ENCODE measurements around the gene PEF1.
"Not testable (repeated sequence)": the region's sequence is repeated elsewhere in the genome, so short reads cannot be mapped to it uniquely, and the experiment has no call there.

Gene PEF1

DNA sequence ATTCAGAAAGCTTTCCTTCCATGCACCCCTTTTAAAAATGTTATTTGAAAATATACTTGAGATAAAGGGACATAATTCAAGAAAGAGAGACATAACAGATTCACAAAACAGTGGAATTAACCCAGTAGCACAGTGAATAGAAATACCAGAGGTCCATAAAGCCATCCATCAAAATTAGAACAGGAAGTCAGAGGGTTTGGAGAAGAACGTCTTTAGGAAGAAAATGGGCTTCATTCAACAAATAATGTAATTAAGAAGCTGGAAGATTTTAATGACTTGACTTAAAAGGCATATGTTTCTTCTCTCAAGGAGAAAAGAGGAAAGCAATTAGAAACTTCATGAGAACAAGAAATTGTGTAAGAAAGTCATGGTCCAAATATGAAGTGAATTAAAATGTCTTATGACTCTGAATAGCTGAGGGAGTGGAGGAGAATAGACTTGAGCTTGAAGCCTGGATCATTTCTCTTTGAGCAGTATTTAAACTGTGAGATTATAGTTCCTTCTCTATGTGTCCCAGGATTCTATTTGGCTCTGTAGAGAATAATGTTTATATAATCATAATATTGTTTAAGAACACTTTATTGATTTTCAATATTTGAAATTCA is 35.1 kb downstream of the PEF1 start:
- no peak for DNase-seq (ENCODE audit: low read depth)

GRCh38 chr1:31607360-31607759 is 37.3 kb downstream of the PEF1 start:
- no peak for DNase-seq (ENCODE audit: low read depth)

DNA sequence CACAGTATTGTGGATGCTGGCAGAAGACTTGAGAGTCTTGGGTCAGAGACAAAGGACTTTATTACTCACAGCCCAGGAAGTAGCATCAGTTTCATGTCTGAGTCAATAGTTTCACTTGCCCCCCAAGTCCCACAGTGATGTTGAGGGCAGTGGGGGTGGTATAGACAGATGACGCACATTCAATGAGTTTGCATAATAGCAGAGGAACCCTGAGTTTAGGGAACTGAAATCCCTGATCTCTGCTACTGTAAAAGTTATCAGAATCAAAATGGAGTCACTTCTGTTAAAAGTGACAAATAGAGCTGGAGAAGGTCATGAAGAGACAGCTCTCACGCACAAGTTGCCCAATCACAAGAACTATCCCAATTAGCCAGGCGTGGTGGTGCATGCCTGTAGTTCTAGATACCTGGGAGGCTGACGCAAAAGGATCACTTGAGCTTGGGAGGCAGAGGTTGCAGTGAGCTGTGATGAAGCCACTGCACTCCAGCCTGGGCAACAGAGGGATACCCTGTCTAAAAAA is 38.7 kb downstream of the PEF1 start:
- DNase-seq (ENCODE audit: low read depth), result no peak

- DNase-seq (ENCODE audit: low read depth), result no peak
These were observed 42.6 kb downstream of the PEF1 start for GRCh38 chr1:31602081-31602480.

- no peak for DNase-seq (ENCODE audit: low read depth)
These were observed 44.0 kb downstream of the PEF1 start for GRCh38 chr1:31600641-31601040.

DNA sequence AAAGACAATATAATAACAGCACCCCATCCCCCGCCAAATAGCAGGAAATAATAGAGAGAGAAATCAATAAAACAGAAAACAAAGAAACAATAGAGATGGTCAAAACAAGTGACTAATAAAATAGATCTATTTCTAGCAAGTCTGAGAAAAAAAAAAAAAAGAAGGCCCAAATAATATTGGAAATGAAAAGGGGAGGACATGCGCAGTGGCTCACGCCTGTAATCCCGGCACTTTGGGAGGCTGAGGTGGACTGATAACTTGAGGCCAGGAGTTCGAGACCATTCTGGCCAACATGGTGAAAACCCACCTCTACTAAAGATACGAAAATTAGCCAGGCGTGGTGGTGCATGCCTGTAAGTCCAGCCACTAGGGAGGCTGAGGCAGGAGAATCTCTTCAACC is 45.7 kb downstream of the PEF1 start:
- no peak for DNase-seq (ENCODE audit: low read depth)

- DNase-seq (ENCODE audit: low read depth), result no peak
These were observed 48.0 kb downstream of the PEF1 start for GRCh38 chr1:31596737-31597097.

- DNase-seq (ENCODE audit: low read depth), result no peak
These were observed 48.6 kb downstream of the PEF1 start for GRCh38 chr1:31595836-31596736.

GRCh38 chr1:31593770-31594632 is 50.7 kb downstream of the PEF1 start:
- peak; percentile 57 for DNase-seq (ENCODE audit: low read depth)

- DNase-seq (ENCODE audit: low read depth), result no peak
These were observed 51.5 kb downstream of the PEF1 start for GRCh38 chr1:31593136-31593665.

DNA sequence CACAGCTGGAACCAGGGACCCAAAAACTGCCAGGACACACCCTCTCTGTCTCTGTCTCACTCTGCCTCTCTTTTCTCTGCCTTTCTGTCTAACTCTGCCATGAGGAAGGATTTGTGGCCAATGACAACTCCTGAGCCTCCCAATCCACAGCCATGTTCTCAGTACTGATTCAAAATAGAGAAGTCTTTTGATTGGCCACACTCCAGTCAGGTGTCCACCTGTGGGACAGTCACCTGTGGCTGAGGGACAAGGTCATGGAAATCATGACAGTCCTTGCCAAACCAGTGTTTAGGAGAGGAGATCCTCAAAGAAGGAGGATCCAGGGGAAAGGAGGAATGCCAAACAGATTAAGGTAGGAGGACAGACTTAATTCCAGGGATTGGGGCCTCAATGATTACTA is 52.5 kb downstream of the PEF1 start:
- DNase-seq (ENCODE audit: low read depth), result no peak

- DNase-seq (ENCODE audit: low read depth), result no peak
These were observed 53.1 kb downstream of the PEF1 start for GRCh38 chr1:31591425-31592093.

- no peak for DNase-seq (ENCODE audit: low read depth)
These were observed 55.7 kb downstream of the PEF1 start for GRCh38 chr1:31588751-31589515.

DNA sequence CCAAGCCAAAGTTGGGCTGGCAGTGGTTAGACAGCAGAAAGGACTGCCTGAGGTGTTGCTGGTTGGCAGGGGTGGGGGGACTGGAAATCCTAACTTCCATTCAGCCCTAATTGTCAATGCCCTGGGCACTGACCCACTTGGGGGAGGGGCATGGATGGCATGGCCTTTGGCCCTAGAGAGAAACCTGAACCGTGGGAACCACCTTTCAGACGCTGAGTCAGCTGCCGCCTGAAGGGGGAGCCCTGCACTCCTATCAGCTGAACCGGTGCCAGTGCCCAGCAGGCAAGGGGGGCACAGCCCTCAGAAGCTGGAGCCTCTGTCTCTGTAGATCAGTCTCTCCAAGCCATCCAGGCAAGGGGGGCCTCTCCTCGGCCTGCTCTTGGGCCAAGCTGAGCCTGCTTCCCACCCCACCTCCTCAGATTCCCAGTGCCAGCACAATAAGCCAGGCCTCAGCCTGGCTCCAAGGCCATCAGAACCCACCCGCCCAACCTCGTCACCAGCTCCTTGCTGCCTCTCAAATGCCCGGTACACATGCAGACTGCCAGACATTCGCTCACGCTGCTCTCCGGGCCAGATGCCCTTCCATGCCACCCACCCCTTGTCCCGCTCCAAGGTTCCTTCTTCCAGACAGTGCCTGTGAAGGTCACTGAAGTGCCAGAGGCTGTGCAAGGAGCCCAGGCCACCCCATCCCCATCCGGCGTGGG is 56.8 kb downstream of the PEF1 start:
- no peak for DNase-seq (ENCODE audit: low read depth)

DNA sequence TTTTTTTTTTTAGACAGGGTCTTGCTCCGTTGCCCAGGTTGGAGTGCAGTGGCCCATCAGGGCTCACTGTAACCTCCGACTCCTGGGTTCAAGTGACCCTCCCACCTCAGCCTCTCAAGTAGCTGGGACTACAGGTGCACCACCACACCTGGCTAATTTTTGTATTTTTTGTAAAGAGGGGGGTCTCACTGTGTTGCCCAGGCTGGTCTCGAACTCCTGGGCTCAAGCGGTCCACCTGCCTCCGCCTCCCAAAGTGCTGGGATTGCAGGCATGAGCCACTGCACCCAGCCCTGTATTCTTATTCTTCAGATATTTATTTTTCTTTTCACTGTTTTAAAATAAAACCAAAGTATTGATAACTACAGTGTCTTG is 57.4 kb downstream of the PEF1 start:
- not testable (repeated sequence) for DNase-seq (ENCODE audit: low read depth)

GRCh38 chr1:31586376-31587327 is 58.0 kb downstream of the PEF1 start:
- DNase-seq (ENCODE audit: low read depth), result no peak

DNA sequence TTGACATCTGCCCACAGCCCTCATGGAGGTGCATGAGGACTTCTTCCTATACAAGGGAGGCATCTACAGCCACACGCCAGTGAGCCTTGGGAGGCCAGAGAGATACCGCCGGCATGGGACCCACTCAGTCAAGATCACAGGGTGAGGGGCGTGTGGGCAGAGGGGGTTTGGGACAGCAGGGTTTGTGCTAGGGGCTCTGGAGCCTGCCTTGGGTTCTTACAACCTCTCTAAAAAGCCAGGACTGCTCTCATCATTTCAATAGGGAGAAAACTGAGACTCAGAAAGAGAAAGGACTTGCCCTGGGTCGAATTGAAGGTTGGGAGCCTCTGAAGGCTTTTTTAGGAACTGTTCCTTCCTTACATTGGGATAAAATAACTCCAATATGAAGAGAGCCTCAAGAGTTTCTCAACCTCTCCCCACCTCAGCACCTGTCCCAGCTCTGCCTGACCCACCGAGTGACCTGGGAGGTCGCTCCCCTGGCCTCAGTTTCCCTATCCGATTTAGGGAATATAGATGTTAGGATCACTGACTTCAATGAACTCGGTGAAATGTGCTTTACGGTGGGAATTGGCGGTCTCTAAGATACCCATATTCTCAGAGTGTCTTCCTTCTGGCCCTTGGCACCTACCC is 58.8 kb downstream of the PEF1 start:
- no peak for DNase-seq (ENCODE audit: low read depth)

DNA sequence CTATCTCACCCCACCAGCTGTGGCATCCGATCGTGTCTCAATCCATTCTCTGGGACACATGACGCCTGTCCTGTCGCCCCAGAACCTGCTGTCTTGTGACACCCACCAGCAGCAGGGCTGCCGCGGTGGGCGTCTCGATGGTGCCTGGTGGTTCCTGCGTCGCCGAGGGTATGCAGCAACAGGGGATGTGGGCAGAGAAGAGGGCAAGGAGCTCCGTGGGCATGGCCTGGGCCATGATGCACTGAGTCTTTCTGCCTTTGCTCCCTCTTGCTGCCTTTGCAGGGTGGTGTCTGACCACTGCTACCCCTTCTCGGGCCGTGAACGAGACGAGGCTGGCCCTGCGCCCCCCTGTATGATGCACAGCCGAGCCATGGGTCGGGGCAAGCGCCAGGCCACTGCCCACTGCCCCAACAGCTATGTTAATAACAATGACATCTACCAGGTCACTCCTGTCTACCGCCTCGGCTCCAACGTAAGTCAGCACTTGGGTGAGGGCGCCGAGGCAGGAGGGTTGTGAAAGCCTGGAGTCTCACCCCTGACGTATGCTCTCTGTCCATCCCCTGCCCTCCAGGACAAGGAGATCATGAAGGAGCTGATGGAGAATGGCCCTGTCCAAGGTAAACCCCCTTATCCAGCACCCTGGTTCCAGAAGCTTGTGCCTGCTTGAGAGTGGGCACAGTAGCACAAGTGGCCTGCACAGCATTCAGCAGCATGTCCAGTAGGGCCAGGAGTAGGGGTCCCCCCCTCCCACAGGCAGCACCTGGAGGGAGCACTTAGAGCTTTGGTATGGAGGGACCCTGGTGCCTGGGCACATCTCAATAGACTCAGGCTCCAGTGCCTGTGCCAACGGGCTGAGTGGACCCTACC is 59.6 kb downstream of the PEF1 start:
- no peak for DNase-seq (ENCODE audit: low read depth)
